GM20431 (cell line): ENCODE results near the gene SPHK1.

Source experiments
- in situ Hi-C: fragments of 300-500 bp; cut with MseI, MboI; formaldehyde crosslinking; loops from one replicate; pipeline ENCODE4 v1.15.0; 2020; ENCODE audit warnings: low sequenced_read_pairs; ENCODE audit not compliant: unreplicated experiment

SPHK1 gene

GRCh38 chr17:76427501-76428231 lies 43.3 kb downstream of the SPHK1 start:
- in situ Hi-C loops, result no loop called here

- in situ Hi-C loops, result no loop called here
Observed at GRCh38 chr17:76428511-76428910, 44.1 kb downstream of the SPHK1 start.

GRCh38 chr17:76431509-76431908 lies 47.1 kb downstream of the SPHK1 start:
- in situ Hi-C loops, result no loop called here

DNA sequence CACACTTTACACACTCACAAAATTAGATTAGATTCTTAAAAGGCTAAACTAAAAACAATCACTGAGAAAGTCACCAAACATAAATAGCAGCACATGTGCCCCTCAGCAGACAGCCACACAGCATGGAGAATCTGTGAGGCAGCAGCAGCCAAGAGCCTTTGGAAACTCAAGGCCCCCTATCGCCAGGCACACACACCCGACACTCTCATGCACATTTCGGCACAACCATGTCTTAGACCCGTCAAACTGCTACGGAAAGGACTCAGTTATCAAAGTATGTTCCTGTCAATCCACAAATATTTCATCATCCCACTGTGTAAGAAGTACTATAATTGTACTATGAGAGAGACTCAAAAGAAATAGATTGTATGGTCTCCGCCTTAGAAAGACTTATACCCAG lies 47.6 kb downstream of the SPHK1 start:
- in situ Hi-C loops, result no loop called here

DNA sequence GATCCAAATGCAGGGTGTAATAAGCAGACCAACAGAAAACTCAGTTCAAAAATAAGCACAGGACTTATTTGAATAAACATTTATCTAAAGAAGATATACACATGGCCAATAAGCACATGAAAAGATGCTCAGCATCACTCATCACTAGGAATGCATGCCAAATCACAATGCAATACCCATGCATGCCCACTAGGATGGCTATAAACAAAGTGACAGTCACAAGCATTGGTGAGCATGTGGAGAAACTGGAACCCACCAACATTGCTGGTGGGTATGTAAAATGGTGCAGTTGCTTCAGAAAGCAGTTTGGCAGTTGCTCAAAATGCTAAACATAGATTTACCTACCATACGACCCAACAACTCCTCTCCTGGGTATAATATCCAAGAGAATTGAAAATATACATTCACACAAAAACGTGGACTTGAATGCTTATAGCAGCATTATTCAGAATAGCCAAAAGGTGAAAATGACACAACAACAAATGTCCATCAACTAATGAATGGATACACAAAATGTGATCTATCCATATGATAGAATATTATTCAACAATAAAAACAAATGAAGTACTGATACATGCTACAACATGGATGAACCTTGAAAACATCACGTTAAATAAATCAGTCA lies 48.4 kb downstream of the SPHK1 start:
- in situ Hi-C loops, result no loop called here

- in situ Hi-C loops, result no loop called here
Observed at GRCh38 chr17:76433693-76434092, 49.3 kb downstream of the SPHK1 start.

DNA sequence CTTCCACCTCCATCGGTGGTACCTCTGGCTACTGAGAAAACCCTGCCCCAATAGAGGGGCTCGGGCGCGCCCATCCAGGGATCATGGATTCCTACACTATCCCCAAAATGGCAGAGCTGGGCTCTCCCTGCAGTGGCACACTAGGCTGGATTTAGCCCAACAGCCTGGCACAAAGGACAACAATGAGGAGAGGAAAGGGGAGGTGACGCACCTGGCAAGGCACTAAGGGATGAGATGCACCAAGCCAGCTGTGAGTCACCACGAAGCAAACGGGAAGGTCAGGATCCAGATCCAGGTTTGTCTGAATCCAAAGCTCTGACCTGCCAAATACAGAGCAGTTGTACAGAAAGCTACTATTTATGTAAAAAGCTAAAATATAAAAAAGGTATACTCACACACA lies 50.5 kb downstream of the SPHK1 start:
- in situ Hi-C loops, result no loop called here

- in situ Hi-C loops, result no loop called here
Observed at GRCh38 chr17:76435751-76436150, 51.3 kb downstream of the SPHK1 start.
